HL-60 (cell line): ENCODE data around the gene KDM4C.
A peak's percentile ranks its signal among the peaks of the same experiment; 100 is the strongest.

Experiments used
- DNase-seq, 2 experiments: peaks; one replicate each; pipeline ENCODE4 v3.0.0-alpha.2; 2010 to 2020; ENCODE audit warnings: low read depth in 1 of 2, low spot score in 1 of 2
- H3K27ac ChIP-seq: fragments of 250-450 bp; sonication (Bioruptor Pico); replicated peaks from 2 replicates; pipeline ENCODE4 v1.5.1; 2020; ENCODE audit warnings: mild to moderate bottlenecking, moderate library complexity
- H3K27me3 ChIP-seq: fragments of 250-450 bp; sonication (Bioruptor Pico); 2 replicates; pipeline ENCODE4 v1.5.1; 2021; ENCODE audit warnings: mild to moderate bottlenecking, moderate library complexity; ENCODE audit not compliant: insufficient read depth, poor library complexity, severe bottlenecking
- H3K4me3 ChIP-seq: replicated peaks from 2 replicates; pipeline ENCODE4 v1.5.1; 2011; ENCODE audit warnings: mild to moderate bottlenecking, control low read depth, low read length; ENCODE audit not compliant: insufficient read depth
- GABPA ChIP-seq: IDR thresholded peaks from 2 replicates; pipeline ENCODE4 v1.6.1; 2012; ENCODE audit warnings: low read depth
- POLR2AphosphoS5 ChIP-seq: IDR thresholded peaks from 2 replicates; pipeline ENCODE4 v1.6.1; 2012; ENCODE audit warnings: low read depth
- SPI1 ChIP-seq: IDR thresholded peaks from 2 replicates; pipeline ENCODE4 v1.6.1; 2012; ENCODE audit warnings: low read depth, mild to moderate bottlenecking, borderline replicate concordance
- TF ChIP-seq, protein P1 (sequence below): IDR thresholded peaks from one replicate; pipeline ENCODE4 v1.5.1; 2011; ENCODE audit warnings: low read length, control low read depth, inconsistent platforms; ENCODE audit not compliant: insufficient read depth
- TF ChIP-seq, protein P2 (sequence below): IDR thresholded peaks from 2 replicates; pipeline ENCODE4 v1.6.1; 2012; ENCODE audit warnings: low read depth; ENCODE audit not compliant: insufficient replicate concordance

KDM4C gene

DNA sequence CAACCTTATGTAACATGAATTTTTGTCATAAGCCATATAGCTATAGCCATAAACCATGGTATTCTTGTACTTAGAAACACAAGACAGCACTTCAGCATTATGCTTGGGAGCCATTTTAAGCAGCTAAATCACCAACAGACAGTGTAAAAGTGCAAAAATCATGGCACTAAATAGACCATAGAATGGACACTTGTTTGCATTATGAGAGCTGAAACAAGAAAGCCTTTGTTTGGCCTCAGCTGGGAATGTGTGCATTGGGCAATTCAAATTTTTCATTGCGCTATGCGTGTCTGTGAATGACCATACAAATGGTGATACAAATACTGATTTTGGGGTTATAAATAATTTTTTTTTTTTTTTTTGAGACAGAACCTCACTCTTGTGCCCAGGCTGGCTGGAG is 23.7 kb downstream of the KDM4C start:
- TF ChIP-seq, protein P1, sequence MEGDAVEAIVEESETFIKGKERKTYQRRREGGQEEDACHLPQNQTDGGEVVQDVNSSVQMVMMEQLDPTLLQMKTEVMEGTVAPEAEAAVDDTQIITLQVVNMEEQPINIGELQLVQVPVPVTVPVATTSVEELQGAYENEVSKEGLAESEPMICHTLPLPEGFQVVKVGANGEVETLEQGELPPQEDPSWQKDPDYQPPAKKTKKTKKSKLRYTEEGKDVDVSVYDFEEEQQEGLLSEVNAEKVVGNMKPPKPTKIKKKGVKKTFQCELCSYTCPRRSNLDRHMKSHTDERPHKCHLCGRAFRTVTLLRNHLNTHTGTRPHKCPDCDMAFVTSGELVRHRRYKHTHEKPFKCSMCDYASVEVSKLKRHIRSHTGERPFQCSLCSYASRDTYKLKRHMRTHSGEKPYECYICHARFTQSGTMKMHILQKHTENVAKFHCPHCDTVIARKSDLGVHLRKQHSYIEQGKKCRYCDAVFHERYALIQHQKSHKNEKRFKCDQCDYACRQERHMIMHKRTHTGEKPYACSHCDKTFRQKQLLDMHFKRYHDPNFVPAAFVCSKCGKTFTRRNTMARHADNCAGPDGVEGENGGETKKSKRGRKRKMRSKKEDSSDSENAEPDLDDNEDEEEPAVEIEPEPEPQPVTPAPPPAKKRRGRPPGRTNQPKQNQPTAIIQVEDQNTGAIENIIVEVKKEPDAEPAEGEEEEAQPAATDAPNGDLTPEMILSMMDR = no peak
- TF ChIP-seq SPI1 = no peak
- TF ChIP-seq GABPA = no peak
- TF ChIP-seq, protein P2, sequence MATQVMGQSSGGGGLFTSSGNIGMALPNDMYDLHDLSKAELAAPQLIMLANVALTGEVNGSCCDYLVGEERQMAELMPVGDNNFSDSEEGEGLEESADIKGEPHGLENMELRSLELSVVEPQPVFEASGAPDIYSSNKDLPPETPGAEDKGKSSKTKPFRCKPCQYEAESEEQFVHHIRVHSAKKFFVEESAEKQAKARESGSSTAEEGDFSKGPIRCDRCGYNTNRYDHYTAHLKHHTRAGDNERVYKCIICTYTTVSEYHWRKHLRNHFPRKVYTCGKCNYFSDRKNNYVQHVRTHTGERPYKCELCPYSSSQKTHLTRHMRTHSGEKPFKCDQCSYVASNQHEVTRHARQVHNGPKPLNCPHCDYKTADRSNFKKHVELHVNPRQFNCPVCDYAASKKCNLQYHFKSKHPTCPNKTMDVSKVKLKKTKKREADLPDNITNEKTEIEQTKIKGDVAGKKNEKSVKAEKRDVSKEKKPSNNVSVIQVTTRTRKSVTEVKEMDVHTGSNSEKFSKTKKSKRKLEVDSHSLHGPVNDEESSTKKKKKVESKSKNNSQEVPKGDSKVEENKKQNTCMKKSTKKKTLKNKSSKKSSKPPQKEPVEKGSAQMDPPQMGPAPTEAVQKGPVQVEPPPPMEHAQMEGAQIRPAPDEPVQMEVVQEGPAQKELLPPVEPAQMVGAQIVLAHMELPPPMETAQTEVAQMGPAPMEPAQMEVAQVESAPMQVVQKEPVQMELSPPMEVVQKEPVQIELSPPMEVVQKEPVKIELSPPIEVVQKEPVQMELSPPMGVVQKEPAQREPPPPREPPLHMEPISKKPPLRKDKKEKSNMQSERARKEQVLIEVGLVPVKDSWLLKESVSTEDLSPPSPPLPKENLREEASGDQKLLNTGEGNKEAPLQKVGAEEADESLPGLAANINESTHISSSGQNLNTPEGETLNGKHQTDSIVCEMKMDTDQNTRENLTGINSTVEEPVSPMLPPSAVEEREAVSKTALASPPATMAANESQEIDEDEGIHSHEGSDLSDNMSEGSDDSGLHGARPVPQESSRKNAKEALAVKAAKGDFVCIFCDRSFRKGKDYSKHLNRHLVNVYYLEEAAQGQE = no peak
- TF ChIP-seq POLR2AphosphoS5 = no peak
- Histone ChIP-seq H3K27me3 (no peaks in the 10 kb centered on the region), H3K27ac (no peak overlapping the region), H3K4me3 (no peak overlapping the region)
- no peak for DNase-seq

DNA sequence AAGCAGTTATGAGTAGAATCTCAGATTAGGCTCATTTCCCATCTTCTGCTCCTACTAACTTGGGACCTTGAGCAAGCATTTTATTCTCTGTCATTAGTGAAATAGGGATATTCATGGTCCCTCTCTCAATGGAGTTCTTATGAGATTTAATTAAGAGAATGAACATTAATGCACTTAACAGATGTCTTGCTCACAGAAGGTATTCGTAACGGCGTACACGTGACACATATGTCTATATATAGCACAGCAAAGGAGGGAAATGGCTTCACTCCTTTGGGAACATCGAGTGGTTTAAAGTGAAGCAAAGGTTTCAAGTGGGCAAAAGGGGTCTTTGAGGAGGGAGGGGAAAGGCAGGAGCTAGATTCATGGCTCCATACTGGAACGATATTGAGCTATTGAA is 24.6 kb downstream of the KDM4C start:
- Histone ChIP-seq H3K27me3 (no peaks in the 10 kb centered on the region), H3K4me3 (no peak overlapping the region), H3K27ac (no peak overlapping the region)
- no peak for TF ChIP-seq SPI1
- no peak for TF ChIP-seq GABPA
- TF ChIP-seq POLR2AphosphoS5 = no peak
- TF ChIP-seq, protein P1 = no peak
- TF ChIP-seq, protein P2 = no peak
- DNase-seq = no peak

DNA sequence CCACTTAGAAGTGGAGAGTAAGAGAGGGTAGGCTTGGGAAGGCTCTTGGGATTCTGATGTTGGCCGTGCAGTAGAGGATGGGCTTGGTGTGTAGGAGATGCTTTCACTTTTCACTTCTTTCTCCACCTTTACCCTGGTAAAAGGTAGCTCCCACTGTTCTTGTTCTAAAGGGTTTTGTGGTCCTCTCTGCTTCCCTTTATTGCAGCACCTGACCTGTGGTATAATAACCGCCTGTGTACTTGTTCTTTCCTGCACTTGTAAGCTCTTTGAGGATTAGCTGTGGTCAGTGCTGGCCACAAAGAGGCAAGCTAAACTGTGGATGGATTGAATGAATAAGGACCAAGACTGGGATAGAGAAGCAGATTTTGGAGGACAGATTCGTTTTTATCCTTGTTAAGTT is 25.2 kb downstream of the KDM4C start:
- TF ChIP-seq, protein P1 = no peak
- TF ChIP-seq POLR2AphosphoS5 = peak; percentile 90
- no peak for TF ChIP-seq SPI1
- peak in 1 of 2 experiments; percentile 41 for DNase-seq
- Histone ChIP-seq H3K4me3 (no peak overlapping the region), H3K27ac (no peak overlapping the region), H3K27me3 (no peaks in the 10 kb centered on the region)

DNA sequence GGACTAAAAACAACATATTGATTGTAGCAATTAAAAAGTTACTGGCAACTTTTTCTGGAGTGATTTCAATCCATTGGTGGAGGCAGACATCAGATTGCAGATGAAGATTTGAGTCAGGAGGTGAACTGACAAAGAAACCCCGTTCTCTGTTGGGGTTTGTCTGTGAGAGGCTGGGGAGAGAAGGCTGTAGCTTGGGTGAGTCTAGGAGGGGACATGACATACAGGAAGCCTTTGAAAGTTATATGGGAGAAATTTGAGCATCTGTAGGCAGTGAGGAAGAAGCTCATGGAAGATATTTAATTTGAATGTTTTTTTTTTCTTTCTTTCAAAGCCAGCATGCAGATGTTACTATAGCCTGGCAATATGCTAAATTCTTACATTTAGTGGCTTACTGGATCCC is 26.0 kb downstream of the KDM4C start:
- no peak overlapping the region for H3K27ac ChIP-seq

More for the DNA sequence above, 26.0 kb downstream of the KDM4C start:
- no peaks in the 10 kb centered on the region for H3K27me3 ChIP-seq
- no peak for TF ChIP-seq SPI1
- TF ChIP-seq, protein P2 = no peak
- no peak for TF ChIP-seq POLR2AphosphoS5
- no peak for TF ChIP-seq GABPA
- TF ChIP-seq, protein P1 = no peak
- no peak for DNase-seq
- H3K4me3 ChIP-seq = no peak overlapping the region
